NOMO-1 treated with DMSO at 0.1 percent for 48 hours (cell line): ENCODE data around the gene NFKBIA.
"Not testable (repeated sequence)": the region's sequence is repeated elsewhere in the genome, so short reads cannot be mapped to it uniquely, and the experiment has no call there.

Experiments
- DNase-seq: peaks from one replicate; lab custom pipeline; 2025; ENCODE audit not compliant: unreplicated experiment; lab: John Stamatoyannopoulos, UW

Gene NFKBIA

GRCh38 chr14:35391388-35391710 is 13.2 kb downstream of the NFKBIA start:
- DNase-seq = no peak

- DNase-seq = no peak
These were observed 13.8 kb downstream of the NFKBIA start for GRCh38 chr14:35390577-35391387.

DNA sequence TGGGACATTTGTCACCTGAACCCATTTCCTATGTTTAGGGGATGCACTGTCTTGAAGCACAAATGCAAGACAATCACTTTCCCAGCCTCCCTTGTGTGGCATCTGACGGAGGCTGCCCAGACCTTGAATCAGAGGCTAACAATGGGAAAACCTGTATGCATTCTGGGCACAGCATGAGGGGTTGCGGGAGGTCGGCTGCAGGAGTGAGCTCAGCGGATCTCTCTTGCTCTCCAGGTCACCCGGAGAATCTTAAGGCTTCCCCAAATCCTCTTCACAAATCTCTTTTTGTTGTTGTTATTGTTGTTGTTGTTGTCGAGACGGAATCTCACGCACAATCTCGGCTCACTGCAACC is 15.3 kb downstream of the NFKBIA start:
- no peak for DNase-seq

GRCh38 chr14:35388656-35389314 is 15.8 kb downstream of the NFKBIA start:
- DNase-seq = no peak

- no peak for DNase-seq
These were observed 16.6 kb downstream of the NFKBIA start for GRCh38 chr14:35387713-35388579.

DNA sequence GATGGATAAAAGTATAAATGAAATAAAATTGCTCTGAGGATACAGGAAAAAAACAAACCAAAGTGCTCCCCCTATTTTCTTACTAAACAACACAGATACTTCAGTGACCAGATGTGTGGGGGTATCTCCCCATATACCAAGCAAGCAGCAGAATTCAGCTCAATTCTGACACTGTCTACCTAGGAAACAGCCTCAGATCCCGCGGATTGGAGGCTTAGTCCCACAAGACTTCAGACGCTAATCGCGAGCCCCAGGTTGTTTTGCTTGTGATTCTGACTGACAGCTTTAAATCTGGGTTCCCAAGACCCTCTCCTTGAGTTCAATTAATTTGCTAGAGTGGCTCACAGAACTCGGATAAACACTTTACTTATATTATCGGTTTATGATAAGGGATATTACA is 17.3 kb downstream of the NFKBIA start:
- DNase-seq = no peak

GRCh38 chr14:35386673-35387125 is 17.9 kb downstream of the NFKBIA start:
- no peak for DNase-seq

DNA sequence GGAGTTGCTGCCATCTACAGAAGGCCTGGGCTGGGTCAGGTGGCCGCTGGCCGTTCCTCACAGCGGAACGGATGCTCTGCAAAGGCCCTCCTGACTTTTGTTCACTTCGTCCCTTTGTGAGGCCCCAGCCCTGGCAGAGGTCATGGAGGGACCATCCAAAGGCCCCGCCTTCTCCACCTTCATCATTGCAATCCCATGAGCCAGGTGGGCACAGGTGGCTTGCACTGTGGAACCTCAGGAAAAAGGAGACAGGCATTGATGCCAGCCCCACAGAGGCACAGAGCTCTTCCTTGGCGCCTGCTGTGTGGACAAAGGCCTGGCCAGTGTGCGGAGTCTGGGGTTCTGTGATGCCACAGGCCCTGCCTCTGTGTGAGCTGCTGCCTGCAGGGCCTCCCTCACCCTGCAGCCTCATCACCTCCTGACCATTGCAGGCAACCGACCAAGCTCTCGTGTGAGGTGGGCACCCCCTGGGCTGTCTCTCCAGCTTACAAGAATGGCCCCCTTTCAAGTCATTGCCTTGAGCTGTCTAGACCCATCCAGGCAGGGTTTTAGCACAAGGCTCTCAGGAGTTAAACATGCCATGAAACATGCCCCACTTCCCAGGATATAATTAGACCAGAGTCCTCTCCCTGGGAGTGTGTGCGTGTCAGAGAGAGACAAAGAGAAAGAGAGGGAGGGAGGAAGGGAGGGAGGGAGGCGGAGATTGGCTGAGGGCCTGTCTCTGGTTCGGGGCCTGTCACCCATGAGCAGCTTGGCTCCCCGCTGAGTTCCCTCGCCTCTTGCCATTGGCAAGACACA is 19.3 kb downstream of the NFKBIA start:
- no peak for DNase-seq

DNA sequence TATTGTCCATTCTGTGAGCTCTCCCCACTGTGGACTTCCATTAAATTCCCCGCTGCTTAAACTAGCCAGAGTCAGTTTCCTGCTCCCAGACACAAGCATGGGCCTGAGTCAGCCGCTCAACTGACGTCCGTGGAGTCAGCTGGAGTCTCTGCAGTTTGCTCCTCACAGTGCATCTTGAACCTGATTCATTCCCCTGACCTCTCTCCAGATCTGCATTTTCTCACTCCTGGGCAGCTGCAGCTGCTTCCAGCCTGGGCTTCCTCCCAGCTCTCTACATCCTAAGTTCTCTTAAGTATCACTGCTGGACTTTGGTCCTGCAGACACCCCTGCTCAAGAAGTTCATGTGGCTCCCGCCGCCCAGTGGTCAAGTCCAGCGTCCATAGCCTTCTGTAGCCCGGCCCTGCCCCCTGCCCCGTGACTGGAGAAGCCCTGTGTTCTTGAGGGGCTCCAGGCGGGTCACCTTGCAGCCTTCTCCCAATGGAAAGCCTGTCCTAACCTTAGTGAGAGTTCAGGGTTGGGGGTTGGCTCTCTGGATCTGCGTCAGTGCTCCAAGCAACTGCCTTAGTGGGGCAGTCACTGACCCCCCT is 20.0 kb downstream of the NFKBIA start:
- DNase-seq = no peak

DNA sequence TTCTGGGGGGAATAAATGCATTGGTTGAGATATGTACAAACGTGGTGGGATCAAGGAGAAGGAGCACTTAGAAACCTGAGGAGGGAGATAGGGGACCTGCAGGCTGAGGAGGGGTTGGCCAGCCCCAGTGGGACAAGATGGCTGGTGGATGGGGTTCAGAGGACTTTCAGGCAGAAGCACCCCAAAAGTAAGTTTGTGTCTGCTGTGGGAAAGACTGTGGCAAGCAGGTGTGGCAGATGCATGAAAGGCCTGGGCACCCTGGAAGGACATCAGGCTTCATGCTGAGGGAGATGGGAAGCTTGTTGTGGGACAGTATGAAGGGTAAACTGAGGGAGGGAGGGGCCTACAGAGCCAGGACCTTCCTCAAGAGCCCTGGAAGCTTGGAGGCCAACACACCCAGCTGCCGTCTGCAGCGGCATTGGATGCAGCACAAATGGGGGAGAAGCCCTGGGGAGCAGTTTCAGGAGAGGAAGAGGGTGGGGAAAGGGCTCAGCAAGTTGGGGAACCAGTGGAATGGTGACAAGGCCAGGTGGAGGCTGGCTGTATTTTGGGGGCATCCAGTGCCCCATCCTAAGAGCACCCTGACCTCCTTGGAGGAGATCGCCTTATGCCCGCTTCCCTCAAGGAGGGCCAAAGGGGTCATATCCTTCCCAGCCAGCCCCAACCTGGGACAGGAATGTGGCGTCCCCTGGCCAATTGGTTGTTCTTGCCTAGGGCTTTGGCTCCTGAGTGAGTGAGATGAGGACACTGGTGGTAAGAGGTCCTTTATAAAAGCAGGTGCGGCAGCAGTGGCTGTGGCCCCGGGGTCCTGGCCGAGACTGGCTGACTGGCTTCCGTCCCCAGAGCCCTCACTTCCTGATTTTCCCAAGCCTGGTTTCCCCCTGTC is 20.7 kb downstream of the NFKBIA start:
- no peak for DNase-seq

DNA sequence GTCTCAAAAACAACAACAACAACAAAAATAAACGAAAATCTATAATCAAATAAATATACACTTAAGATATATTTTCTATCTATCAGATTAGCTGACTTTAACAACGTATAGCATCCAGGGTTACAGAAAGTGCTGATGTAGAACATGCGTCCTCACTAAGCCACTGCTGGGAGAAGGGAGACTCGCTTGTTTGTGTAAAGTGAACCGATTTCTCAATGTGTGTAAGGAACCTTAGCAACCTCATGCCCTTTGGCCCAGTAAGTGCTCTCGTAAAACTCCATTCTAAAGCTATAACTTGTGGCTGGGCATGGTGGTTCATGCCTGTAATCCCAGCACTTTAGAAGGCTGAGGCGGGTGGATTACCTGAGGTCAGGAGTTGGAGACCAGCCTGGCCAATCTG is 23.8 kb downstream of the NFKBIA start:
- peak; percentile 26 for DNase-seq

DNA sequence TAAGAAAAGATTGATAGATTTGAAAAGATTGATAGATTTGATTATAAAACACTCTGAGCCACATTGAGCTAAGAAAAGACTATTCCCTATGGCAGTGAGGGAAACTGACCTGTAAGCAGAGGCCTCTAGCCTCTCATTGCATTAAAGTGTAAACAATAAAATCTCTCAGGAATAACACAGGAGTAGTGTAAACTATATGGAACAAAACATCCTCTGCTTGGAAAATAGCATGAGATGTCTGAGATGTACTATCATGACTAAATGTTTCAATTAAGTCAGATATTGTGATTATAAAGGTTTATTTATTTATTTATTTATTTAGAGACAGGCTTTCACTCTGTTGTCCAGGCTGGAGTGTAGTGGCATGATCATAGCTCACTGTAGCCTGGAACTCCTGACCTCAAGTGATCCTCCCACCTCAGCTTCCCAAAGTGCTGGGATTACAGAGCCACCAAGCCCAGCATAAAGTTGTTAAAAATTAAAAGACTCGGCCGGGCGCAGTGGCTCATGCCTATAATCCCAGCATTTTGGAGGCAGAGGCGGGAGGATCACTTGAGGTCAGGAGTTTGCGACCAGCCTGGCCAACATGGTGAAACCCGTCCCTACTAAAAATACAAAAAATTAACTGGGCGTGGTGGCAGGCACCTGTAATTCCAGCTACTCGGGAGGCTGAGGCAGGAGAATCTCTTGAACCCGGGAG is 25.2 kb downstream of the NFKBIA start:
- DNase-seq = not testable (repeated sequence)

- DNase-seq = no peak
These were observed 25.9 kb downstream of the NFKBIA start for GRCh38 chr14:35378425-35379233.

GRCh38 chr14:35375558-35376025 is 29.0 kb downstream of the NFKBIA start:
- DNase-seq = no peak

GRCh38 chr14:35374263-35374712 is 30.3 kb downstream of the NFKBIA start:
- peak; percentile 77 for DNase-seq

DNA sequence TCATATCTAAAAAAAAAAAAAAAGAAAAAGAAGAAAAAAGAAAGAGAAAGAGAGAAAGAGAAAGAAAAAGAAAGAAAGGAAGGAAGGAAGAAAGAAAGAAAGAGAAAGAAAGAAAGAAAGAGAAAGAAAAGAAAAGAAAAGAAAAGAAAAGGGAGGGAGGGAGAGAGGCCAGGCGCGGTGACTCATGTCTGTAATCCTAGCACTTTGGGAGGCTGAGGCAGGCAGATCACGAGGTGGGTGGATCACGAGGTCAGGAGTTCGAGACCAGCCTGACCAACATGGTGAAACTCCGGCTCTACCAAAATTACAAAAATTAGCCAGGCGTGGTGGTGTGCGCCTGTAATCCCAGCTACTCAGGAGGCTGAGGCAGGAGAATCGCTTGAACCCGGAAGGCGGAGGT is 31.3 kb downstream of the NFKBIA start:
- DNase-seq = not testable (repeated sequence)

GRCh38 chr14:35370969-35371368 is 33.6 kb downstream of the NFKBIA start:
- no peak for DNase-seq

- DNase-seq = no peak
These were observed 34.8 kb downstream of the NFKBIA start for GRCh38 chr14:35369701-35370191.
